ENCODE results near the gene OR8B2. TPM values are rescaled to one million over a fixed set of nuclear protein-coding genes. Genes with fewer than 3 reads are reported as not detected.

The OR8B2 gene
- total RNA-seq, 3 donors from 2014 or later (not counting 1 experiment from before 2014, with no cell fraction given) = not detected

DNA sequence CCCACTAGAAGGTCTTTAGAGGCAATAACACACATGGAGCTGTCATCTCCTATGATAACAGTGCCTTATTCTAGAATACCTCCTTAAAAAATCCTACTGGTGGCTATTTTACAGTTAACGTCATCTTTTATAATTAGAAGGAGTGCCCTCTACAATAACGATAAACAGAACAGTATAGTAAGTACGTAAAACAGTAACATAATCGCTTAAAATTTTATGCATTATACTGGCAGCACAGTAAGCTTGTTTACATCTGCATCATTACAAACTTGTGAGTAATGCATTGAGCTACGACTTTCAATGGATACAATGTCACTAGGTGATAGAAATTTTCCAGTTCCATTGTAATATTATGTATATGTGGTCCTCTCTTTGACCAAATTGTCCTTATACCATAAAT is 40.0 kb downstream of the OR8B2 start:
- intact Hi-C loops (cut with micrococcal nuclease) = no loop called here
- H3K9me3 ChIP-seq (ENCODE audit: control insufficient read depth, insufficient read depth, low read length) = no peaks in the 10 kb centered on the region
- no peaks in the 10 kb centered on the region for H3K27me3 ChIP-seq (ENCODE audit: control insufficient read depth, insufficient read depth, low read length)
- Mint-ChIP-seq H3K9me3 (peaks cover 0 to 3% of the 10 kb centered on the region in 2 donors), H3K4me3 (no peak overlapping the region), H3K27me3 (ENCODE audit: low read depth in 2 of 2) (peaks cover 0 to 11% of the 10 kb centered on the region in 2 donors), H3K4me1 (no peaks in the 10 kb centered on the region), H3K27ac (no peak overlapping the region), H3K36me3 (no peaks in the 10 kb centered on the region)
- TF ChIP-seq, protein P1, sequence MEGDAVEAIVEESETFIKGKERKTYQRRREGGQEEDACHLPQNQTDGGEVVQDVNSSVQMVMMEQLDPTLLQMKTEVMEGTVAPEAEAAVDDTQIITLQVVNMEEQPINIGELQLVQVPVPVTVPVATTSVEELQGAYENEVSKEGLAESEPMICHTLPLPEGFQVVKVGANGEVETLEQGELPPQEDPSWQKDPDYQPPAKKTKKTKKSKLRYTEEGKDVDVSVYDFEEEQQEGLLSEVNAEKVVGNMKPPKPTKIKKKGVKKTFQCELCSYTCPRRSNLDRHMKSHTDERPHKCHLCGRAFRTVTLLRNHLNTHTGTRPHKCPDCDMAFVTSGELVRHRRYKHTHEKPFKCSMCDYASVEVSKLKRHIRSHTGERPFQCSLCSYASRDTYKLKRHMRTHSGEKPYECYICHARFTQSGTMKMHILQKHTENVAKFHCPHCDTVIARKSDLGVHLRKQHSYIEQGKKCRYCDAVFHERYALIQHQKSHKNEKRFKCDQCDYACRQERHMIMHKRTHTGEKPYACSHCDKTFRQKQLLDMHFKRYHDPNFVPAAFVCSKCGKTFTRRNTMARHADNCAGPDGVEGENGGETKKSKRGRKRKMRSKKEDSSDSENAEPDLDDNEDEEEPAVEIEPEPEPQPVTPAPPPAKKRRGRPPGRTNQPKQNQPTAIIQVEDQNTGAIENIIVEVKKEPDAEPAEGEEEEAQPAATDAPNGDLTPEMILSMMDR (IDR thresholded peaks at IDR 0.05) = no peak
- no peak for DNase-seq
- no peak for ATAC-seq
- no peak overlapping the region for H3K27ac ChIP-seq (ENCODE audit: low read length)
- H3K4me1 ChIP-seq (ENCODE audit: control insufficient read depth, insufficient read depth, low read length) = no peaks in the 10 kb centered on the region
- no peaks in the 10 kb centered on the region for H3K36me3 ChIP-seq (ENCODE audit: control insufficient read depth, insufficient read depth, low read length)
- H3K4me3 ChIP-seq (ENCODE audit: low read length) = no peak overlapping the region
- WGBS (ENCODE audit: insufficient coverage) = 96% methylated on average over 3 of the region's 5 CpGs

- Mint-ChIP-seq H3K4me3 (no peak overlapping the region), H3K36me3 (no peaks in the 10 kb centered on the region), H3K9me3 (peaks cover 0 to 4% of the 10 kb centered on the region in 2 donors), H3K27ac (no peak overlapping the region), H3K4me1 (no peaks in the 10 kb centered on the region), H3K27me3 (ENCODE audit: low read depth in 2 of 2) (no peaks in the 10 kb centered on the region)
- intact Hi-C loops (cut with micrococcal nuclease) = no loop called here
- H3K4me3 ChIP-seq (ENCODE audit: low read length) = no peak overlapping the region
- no peak for DNase-seq
- H3K27ac ChIP-seq (ENCODE audit: low read length) = no peak overlapping the region
- TF ChIP-seq, protein P1 (IDR thresholded peaks at IDR 0.05) = no peak
- no peaks in the 10 kb centered on the region for H3K9me3 ChIP-seq (ENCODE audit: control insufficient read depth, insufficient read depth, low read length)
- no peaks in the 10 kb centered on the region for H3K27me3 ChIP-seq (ENCODE audit: control insufficient read depth, insufficient read depth, low read length)
- WGBS (ENCODE audit: insufficient coverage) = 90% methylated on average over 2 of the region's 2 CpGs
- no peaks in the 10 kb centered on the region for H3K36me3 ChIP-seq (ENCODE audit: control insufficient read depth, insufficient read depth, low read length)
- no peaks in the 10 kb centered on the region for H3K4me1 ChIP-seq (ENCODE audit: control insufficient read depth, insufficient read depth, low read length)
- ATAC-seq = no peak
Measured at GRCh38 chr11:124340142-124340447, 44.2 kb downstream of the OR8B2 start.

DNA sequence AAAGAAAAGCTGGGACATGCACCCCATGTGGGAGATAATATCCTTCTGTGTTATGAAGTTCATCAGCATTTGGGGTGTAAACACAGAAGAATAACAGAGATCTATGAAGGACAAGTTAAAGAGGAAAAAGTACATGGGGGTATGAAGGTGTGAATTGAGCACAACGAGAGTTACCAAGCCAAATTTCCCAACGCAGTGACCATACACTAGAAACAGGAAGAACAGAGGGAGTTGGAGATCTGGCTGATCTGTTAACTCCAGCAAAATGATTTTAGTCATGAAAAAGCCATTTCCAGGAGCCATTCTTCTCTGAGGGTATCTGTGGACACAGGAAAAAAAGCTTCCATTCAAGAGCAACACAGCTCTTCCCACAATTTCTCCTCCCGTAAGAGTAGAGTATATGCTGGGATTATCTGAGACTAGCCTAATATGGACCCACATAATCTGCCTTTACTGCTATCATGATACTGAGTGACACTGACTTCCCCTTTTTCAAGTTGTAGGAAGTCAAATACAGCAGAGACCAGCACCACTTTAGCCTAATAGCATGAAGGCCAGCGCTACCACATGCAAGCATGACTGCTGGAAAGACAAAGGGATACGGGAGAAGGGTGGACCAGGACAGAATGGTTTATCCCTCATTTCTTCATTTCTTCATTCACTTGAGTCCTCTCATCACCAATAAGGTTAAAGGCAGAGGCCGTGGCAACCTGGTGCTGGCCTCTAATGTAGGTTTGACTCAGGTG is 44.7 kb downstream of the OR8B2 start:
- Histone ChIP-seq H3K4me1 (ENCODE audit: control insufficient read depth, insufficient read depth, low read length) (no peaks in the 10 kb centered on the region), H3K27ac (ENCODE audit: low read length) (no peak overlapping the region), H3K27me3 (ENCODE audit: control insufficient read depth, insufficient read depth, low read length) (no peaks in the 10 kb centered on the region), H3K9me3 (ENCODE audit: control insufficient read depth, insufficient read depth, low read length) (no peaks in the 10 kb centered on the region), H3K4me3 (ENCODE audit: low read length) (no peak overlapping the region), H3K36me3 (ENCODE audit: control insufficient read depth, insufficient read depth, low read length) (no peaks in the 10 kb centered on the region)
- ATAC-seq (no peak), DNase-seq (no peak)
- H3K4me1 Mint-ChIP-seq = no peaks in the 10 kb centered on the region
- H3K9me3 Mint-ChIP-seq = peaks cover 0 to 4% of the 10 kb centered on the region in 2 donors
- H3K27me3 Mint-ChIP-seq (ENCODE audit: low read depth in 2 of 2) = no peaks in the 10 kb centered on the region
- TF ChIP-seq, protein P1 (IDR thresholded peaks at IDR 0.05) = no peak
- intact Hi-C loops (cut with micrococcal nuclease) = no loop called here
- no peaks in the 10 kb centered on the region for H3K36me3 Mint-ChIP-seq
- 92% methylated on average over 4 of the region's 6 CpGs for WGBS (ENCODE audit: insufficient coverage)
- H3K27ac Mint-ChIP-seq = no peak overlapping the region
- H3K4me3 Mint-ChIP-seq = no peak overlapping the region

Other genes with a start within 250 kb of the OR8B2 start
- not detected for gene OR10D3, start 201.2 kb downstream of the OR8B2 start, total RNA-seq
- gene OR8G1, start 143.4 kb downstream of the OR8B2 start, total RNA-seq = not detected
- gene OR8G5, start 128.1 kb downstream of the OR8B2 start, total RNA-seq = not detected
- gene OR8D1, start 70.5 kb downstream of the OR8B2 start, total RNA-seq = not detected
- gene OR8D2, start 64.3 kb downstream of the OR8B2 start, total RNA-seq = not detected
- not detected for gene OR8B3, start 14.5 kb upstream of the OR8B2 start, total RNA-seq
- not detected for gene OR8B4, start 40.4 kb upstream of the OR8B2 start, total RNA-seq
- not detected for gene OR8B8, start 61.2 kb upstream of the OR8B2 start, total RNA-seq
- gene OR8B12, start 159.2 kb upstream of the OR8B2 start, total RNA-seq = not detected
- gene OR8A1, start 185.5 kb upstream of the OR8B2 start, total RNA-seq = not detected
- not detected for gene PANX3, start 226.9 kb upstream of the OR8B2 start, total RNA-seq
- 10 to 100 TPM; 62.9 to 68.6 (median 68.3) TPM for gene TBRG1, start 238.4 kb upstream of the OR8B2 start, total RNA-seq

Measured in natural killer cell (primary cell).